ENCODE measurements around the gene ARHGEF10L.

The ARHGEF10L gene

DNA sequence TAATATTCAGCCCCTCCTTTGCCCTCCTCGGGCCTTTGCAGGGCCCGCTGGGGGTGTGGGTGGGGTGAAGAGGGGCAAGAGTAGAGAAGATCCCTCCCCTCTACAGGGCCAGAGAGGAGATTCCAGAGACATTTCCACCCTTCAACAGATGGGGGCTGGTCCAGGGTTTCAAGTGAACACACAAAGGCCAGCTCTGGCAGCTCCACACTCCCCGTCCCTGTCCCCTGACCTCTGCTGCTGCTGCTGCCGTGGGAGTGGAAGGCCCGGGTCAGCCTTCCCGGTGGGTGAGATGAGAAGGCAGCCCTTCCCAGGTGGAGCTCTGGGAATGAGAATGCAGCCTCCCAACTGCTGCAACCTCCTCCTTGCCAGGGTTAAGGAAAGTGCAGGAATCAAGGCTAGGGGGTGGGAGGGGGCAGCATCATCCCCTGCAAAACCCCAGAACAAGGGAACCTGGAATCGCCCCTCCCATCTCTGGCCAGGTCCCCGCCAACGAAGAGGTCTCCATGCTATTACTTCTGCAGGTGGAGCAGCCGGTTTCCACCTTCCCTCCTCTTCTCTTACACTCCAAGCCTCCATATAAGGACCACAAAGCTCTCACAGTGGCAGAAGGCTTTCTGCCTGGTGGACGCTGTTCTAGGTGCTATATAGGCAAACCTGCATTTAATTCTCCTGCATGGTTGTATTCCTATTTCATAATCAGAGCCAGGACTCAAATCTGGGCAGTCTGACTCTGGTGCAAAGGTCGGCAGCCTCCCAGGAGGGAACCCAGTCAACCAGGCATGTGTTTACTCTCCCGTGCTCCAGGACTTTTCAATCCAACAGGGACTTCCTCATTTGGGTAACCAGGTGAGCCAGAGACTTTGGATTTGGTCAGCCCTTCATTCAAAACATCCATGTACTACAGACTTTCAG is 22.9 kb upstream of the ARHGEF10L start:
- TF ChIP-seq ZFX (IDR thresholded peaks at IDR 0.05): no peak
- TF ChIP-seq, protein P1, sequence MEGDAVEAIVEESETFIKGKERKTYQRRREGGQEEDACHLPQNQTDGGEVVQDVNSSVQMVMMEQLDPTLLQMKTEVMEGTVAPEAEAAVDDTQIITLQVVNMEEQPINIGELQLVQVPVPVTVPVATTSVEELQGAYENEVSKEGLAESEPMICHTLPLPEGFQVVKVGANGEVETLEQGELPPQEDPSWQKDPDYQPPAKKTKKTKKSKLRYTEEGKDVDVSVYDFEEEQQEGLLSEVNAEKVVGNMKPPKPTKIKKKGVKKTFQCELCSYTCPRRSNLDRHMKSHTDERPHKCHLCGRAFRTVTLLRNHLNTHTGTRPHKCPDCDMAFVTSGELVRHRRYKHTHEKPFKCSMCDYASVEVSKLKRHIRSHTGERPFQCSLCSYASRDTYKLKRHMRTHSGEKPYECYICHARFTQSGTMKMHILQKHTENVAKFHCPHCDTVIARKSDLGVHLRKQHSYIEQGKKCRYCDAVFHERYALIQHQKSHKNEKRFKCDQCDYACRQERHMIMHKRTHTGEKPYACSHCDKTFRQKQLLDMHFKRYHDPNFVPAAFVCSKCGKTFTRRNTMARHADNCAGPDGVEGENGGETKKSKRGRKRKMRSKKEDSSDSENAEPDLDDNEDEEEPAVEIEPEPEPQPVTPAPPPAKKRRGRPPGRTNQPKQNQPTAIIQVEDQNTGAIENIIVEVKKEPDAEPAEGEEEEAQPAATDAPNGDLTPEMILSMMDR (conservative IDR thresholded peaks at IDR 0.05): no peak
- H3K27ac ChIP-seq: peak overlapping the region; percentile 26; the same call in 1 of the 2 replicates

DNA sequence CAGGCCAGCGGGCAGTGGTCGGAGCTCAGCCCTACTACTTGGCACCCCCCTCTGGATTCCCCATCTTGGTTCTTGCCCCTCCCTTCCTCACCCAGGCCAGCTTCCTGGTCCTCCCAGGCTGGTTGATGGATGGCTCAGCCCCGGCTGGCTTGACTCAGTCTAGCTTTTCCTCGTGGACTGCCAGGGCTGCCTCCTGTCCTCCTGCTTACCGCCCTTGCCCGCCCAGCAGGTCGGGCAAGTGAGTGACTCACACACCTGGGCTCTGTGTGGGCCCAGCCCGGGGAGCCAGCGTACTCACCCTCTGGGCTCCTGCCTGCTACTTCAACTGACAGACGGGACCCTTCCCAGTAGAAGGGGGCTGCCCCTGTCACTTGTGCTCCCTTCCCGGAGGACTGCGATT is 19.5 kb upstream of the ARHGEF10L start:
- no peak for TF ChIP-seq ZFX (IDR thresholded peaks at IDR 0.05)
- TF ChIP-seq, protein P1 (conservative IDR thresholded peaks at IDR 0.05): no peak
- H3K27ac ChIP-seq: peak overlapping the region; percentile 63

DNA sequence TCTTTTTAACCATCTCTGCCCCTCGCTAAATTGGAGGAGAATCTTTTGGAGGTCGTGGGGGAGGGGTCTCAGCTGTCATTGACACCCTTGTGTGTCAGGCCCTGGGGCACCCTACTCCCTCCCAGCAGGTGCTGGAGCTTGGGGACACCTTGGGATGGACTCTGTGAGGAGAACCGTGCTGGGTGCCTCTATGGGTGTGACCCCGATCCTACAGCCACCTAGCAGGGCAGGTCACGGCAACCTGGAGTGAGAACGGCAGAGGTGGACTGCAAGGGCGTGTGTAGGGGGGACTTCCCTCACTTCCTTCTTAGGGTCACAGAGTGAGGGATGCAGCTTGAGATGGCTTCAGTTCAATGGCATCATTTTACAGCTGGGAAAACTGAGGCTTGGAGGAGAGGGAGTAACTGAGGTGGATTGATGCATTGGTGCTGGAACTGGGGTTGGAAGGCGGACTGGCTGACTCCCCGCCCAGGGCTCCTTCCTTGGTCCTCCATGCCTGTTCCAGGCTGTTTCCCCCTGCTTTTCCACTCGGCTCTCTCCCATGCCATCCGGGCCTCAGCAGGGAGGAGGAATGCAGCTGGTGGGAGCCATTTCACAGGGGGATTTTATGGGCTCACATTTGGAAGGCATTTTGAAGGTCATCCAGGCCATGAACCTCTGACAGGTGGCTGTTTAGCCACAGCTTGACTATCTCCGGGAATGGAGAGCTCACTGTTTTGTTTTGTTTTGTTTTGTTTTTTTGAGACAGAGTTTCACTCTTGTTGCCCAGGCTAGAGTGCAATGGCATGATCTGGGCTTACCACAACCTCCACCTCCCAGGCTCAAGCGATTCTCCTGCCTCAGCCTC is 18.8 kb upstream of the ARHGEF10L start:
- no peak for TF ChIP-seq ZFX (IDR thresholded peaks at IDR 0.05)
- TF ChIP-seq, protein P1 (conservative IDR thresholded peaks at IDR 0.05): no peak
- peak overlapping the region; percentile 63 for H3K27ac ChIP-seq

DNA sequence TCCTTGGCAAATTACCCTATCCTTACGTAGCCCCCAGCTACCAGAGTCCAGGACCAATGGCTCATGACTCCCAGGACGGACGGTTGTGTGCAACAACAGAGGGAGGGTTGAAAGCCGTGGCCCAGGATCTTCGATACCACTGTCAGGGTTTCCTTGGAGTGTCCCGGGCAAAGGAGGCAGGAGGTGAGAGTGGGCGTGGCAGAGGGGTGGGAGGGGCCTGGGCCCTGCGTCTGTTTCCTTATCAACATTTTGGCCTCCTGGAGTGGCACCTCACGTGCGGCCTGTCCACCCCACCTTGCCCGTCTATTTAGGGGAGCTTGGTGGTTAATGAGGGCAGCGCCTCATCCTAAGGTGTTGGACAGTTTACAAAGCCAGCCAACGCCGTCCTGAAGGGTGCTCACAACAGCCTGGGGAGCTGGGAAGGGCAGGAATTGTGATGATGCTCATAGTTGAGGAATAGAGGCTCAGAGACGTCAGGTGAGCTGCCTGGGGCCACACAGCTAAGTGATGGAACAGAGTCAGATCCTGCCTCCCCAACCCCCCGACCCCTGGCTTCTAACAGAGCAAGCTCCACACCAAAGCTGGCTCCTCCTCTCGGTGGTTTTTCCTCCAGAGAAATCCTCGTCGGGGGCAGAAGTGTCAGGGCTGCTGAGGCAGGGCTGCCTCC is 17.4 kb upstream of the ARHGEF10L start:
- H3K27ac ChIP-seq: no peak overlapping the region

DNA sequence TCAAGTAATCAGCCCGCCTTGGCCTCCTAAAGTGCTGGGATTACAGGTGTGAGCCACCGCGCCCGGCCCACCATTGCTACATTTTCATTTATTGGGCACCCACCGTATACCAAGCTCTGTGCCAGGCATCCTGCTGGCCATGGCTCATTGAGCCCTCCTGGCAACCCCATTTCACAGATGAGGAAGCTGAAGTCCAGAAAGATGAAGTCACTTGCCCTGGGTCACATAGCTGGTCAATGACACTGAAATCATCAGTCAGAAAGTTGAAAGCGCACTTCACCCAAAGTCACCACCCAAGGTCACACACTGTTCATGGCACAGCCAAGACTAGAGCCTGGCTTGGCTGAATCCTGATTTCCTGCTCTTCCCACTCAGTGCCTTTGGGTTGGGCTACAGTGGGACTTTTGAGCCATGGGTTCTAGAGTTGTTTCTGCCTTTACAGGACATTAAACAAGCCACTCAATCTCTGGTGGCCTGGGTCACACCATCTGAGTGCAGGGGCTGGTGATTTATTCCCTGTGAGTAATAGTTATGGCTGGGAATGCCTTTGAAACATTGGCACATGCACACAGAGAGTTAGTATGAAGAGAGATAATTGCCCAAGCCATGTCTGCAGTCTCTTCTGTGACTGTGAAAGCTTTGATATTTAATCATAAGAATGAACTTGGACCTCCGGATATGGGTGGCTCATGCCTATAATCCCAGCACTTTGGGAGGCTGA is 16.0 kb upstream of the ARHGEF10L start:
- H3K27ac ChIP-seq: no peak overlapping the region
- TF ChIP-seq, protein P1 (conservative IDR thresholded peaks at IDR 0.05): no peak
- no peak for TF ChIP-seq ZFX (IDR thresholded peaks at IDR 0.05)

More for the DNA sequence above, 17.4 kb upstream of the ARHGEF10L start:
- TF ChIP-seq, protein P1 (conservative IDR thresholded peaks at IDR 0.05): no peak
- no peak for TF ChIP-seq ZFX (IDR thresholded peaks at IDR 0.05)

DNA sequence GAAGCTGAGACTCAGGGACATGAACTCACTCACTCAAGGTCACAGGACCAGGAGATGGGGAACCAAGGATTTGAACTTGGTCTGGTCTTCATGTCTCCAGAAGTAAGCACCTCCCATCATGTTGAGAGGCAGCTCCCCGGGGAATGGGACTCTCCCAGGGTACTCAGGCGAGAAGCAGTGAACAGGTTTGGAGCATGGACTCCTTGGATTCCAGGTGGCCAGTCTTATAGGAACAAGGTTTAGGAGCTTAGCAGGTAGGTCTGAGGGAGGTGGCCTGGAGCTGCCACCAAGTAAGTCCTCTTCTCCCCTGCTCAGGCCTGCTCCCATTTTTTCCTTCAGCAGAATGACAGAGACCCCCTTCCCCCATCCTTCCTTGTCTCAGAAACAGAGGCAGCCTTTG is 14.9 kb upstream of the ARHGEF10L start:
- TF ChIP-seq, protein P1 (conservative IDR thresholded peaks at IDR 0.05): no peak
- no peak for TF ChIP-seq ZFX (IDR thresholded peaks at IDR 0.05)
- H3K27ac ChIP-seq: no peak overlapping the region

All from C4-2B (cell line).